Heart right ventricle (tissue), 16 donors: ENCODE results near the gene TMX3. TPM values are rescaled to one million over a fixed set of nuclear protein-coding genes. Genes with fewer than 3 reads are reported as not detected.

Source experiments
- ATAC-seq, 8 donors: fragments of 200-7000 bp; cut with Tn5 transposase; one replicate each; pipeline ENCODE4 v1.9.1; 2020; ENCODE audit warnings: mild to moderate bottlenecking in 8 of 8, moderate library complexity in 8 of 8, moderate number of reproducible peaks in 1 of 8
- DNase-seq, 2 donors: peaks; one replicate each; pipeline ENCODE4 v3.0.0-alpha.2; 2020
- H3K27ac ChIP-seq, 10 donors: fragments of 200-600 bp; sonication (generic) in 2 of 10; one replicate each; pipeline versions ENCODE4 v1.5.0 to v1.8.0; 2020 to 2022; ENCODE audit warnings: mild to moderate bottlenecking in 3 of 10
- H3K27me3 ChIP-seq, 7 donors: fragments of 200-600 bp; one replicate each; pipeline ENCODE4 v1.8.0; 2021 to 2022; ENCODE audit warnings: mild to moderate bottlenecking in 2 of 7
- H3K36me3 ChIP-seq, 9 donors: fragments of 200-600 bp; sonication (generic) in 1 of 9; one replicate each; pipeline versions ENCODE4 v1.5.0 to v1.8.0; 2020 to 2022; ENCODE audit warnings: mild to moderate bottlenecking in 2 of 9
- H3K4me1 ChIP-seq, 9 donors: fragments of 200-600 bp; sonication (generic) in 1 of 9; one replicate each; pipeline versions ENCODE4 v1.5.0 to v1.8.0; 2020 to 2022; ENCODE audit warnings: mild to moderate bottlenecking in 4 of 9
- H3K4me3 ChIP-seq, 10 donors: fragments of 200-600 bp; sonication (generic) in 2 of 10; one replicate each; pipeline versions ENCODE4 v1.5.0 to v1.8.0; 2020 to 2022; ENCODE audit warnings: mild to moderate bottlenecking in 7 of 10, moderate library complexity in 2 of 10
- H3K9me3 ChIP-seq, 11 donors: fragments of 200-600 bp in 10 of 11; sonication (generic) in 2 of 11; one replicate each; pipeline versions ENCODE4 v1.5.0 to v1.8.0; 2013 to 2022; ENCODE audit warnings: mild to moderate bottlenecking in 2 of 11, control low read depth in 1 of 11, moderate library complexity in 1 of 11
- WGBS, 2 donors: extraction: QIAGEN DNeasy Blood & Tissue Kit; methylation state at CpG; one replicate each; pipeline ENCODE4 v1.1.7; 2013; ENCODE audit warnings: inconsistent platforms in 1 of 2; 5-methylcytosine and 5-hydroxymethylcytosine counted together
- intact Hi-C, 10 donors: fragments of 100-400 bp; cut with DNase I; formaldehyde crosslinking; loops; one replicate each; pipeline versions ENCODE4 v1.11.1 to v1.14.2; 2022
- polyA plus RNA-seq, 2 donors: library from polyadenylated mRNA; stranded (reverse); fragments of 200-250 nt; gene quantifications; one replicate each; pipeline ENCODE4 v1.2.3, GENCODE V29; 2013
- total RNA-seq, 10 donors: library from RNA; stranded (reverse); fragmentation: NEBNext Ultra II Directional in 3 of 10; extraction: Animal tissue kit (Norgen Biotek cat#: 25700) in 3 of 10; gene quantifications; one replicate each; pipeline versions ENCODE4 v1.2.1 to v1.2.4, GENCODE V29; 2021 to 2023
- TF ChIP-seq, protein P1 (sequence below), 9 donors: fragments of 200-600 bp; sonication (generic) in 2 of 9; IDR thresholded peaks; one replicate each; pipeline versions ENCODE4 v1.5.0 to v1.8.0; 2021 to 2022; ENCODE audit warnings: antibody characterized with exemption in 9 of 9, mild to moderate bottlenecking in 5 of 9, moderate library complexity in 1 of 9
- donor health status: Arrhythmogenic right ventricular cardiomyopathy.
- donor health status: ischemic (EF 13 %, LVEDD 7.1; RV severe dilation, severe dysfunction).
- donor health status: healthy with polysubstance abuse.
- donor health status: DM: no; HTN: yes; CAD: no.
- donor health status: DM: no; HTN: no; CAD: no.
- donor health status: ischemic (EF 25% LVEDD 6.9; RV normal size, moderate dysfunction).
- donor health status: ischemic (EF 25% LVEDD 5.7; RV mildly dilated, moderate dysfunction).
- donor health status: healthy.
- donor health status: DM: yes; HTN: yes; CAD: no.
- donor health status: Ischemic cardiomyopathy.
- donor health status: ischemic (EF 35%, LVEDD 5.7; RV mildly dilated, moderate dysfunction).
- donor health status: nonischemic (EF 11% LVEDD 7.7; RV severe dilation, severe dysfunction).
- donor health status: DM: yes; HTN: yes; CAD: no.
- donor health status: PGD.
- donor health status: ischemic (EF 29% LVEDD 5.4; RV normal size, mild dysfunction).
- donor health status: nonischemic (EF 23%, LVEDD 6.1; RV moderate dilation, normal function).

Gene TMX3
- total and polyA plus RNA-seq, 12 donors, result 13.3 to 38.8 (median 29.8) TPM

DNA sequence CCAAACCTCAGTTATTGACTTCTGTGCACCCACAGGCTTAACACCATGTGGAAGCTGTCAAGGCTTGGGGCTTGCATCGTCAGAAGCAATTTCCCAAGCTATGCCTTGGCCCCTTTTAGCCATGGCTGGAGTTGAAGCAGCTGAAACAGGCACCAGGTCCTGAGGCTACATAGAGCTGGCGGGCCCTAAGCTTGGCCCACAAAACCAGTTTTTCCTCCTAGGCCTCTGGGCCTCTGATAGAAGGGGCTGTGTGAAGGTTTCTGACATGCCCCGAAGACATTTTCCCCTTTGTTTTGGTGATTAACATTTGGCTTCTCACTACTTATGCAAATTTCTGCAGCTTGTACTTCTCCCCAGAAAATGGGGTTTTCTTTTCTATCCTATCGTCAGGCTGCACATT, 9.1 kb upstream of the TMX3 start:
- Histone ChIP-seq H3K9me3 (no peaks in the 10 kb centered on the region), H3K27ac (no peak overlapping the region), H3K4me3 (no peak overlapping the region), H3K27me3 (no peaks in the 10 kb centered on the region), H3K36me3 (peaks cover 0 to 9% (median 0%) of the 10 kb centered on the region in 9 donors), H3K4me1 (peaks cover 0 to 33% (median 0%) of the 10 kb centered on the region in 9 donors)
- DNase-seq (no peak), ATAC-seq (no peak)
- intact Hi-C loops, result no loop called here
- TF ChIP-seq, protein P1, sequence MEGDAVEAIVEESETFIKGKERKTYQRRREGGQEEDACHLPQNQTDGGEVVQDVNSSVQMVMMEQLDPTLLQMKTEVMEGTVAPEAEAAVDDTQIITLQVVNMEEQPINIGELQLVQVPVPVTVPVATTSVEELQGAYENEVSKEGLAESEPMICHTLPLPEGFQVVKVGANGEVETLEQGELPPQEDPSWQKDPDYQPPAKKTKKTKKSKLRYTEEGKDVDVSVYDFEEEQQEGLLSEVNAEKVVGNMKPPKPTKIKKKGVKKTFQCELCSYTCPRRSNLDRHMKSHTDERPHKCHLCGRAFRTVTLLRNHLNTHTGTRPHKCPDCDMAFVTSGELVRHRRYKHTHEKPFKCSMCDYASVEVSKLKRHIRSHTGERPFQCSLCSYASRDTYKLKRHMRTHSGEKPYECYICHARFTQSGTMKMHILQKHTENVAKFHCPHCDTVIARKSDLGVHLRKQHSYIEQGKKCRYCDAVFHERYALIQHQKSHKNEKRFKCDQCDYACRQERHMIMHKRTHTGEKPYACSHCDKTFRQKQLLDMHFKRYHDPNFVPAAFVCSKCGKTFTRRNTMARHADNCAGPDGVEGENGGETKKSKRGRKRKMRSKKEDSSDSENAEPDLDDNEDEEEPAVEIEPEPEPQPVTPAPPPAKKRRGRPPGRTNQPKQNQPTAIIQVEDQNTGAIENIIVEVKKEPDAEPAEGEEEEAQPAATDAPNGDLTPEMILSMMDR (IDR thresholded peaks at IDR 0.05), result no peak
- 90 to 91% methylated on average over 4 of the region's 4 CpGs for WGBS, 2 donors

DNA sequence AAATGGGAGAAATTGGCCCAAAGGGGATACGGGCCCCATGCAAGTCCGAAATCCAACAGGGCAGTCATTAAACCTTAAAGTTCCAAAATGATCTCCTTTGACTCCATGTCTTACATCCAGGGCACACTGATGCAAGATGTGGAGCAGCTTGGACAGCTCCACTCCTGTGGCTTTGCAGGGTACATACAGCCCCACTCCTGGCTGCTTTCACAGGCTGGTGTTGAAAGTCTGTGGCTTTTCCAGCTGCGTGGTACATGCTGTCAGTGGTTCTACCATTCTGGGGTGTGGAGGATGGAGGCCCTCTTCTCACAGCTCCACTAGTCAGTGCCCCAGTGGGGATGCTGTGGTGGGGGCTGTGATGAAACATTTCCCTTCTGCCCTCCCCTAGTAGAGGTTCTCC, 8.6 kb upstream of the TMX3 start:
- Histone ChIP-seq H3K4me1 (peaks cover 0 to 33% (median 0%) of the 10 kb centered on the region in 9 donors), H3K27me3 (no peaks in the 10 kb centered on the region), H3K9me3 (no peaks in the 10 kb centered on the region), H3K4me3 (no peak overlapping the region), H3K27ac (peak overlapping the region in 2 of 10 donors; percentile 81), H3K36me3 (peaks cover 0 to 10% (median 0%) of the 10 kb centered on the region in 9 donors)
- 97 to 98% methylated on average over 3 of the region's 3 CpGs for WGBS, 2 donors
- TF ChIP-seq, protein P1 (IDR thresholded peaks at IDR 0.05), result no peak
- ATAC-seq, result no peak
- DNase-seq, result no peak
- intact Hi-C loops, result no loop called here

DNA sequence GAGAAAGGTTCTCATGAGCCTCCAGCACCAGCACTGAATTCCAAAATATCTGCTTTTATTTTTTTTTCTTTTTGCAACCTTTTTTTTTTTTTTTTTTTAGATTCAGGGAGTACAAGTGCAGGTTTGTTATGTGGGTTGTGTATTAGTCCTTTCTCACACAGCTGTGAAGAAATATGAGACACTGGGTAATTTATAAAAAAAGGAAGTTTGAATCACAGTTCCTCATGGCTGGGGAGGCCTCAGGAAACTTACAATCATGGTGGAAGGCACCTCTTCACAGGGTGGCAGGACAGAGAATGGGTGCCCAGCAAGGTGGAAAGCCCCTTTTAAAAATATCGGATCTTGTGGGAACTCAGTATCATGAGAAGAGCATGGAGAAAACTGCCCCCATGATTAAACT, 7.9 kb upstream of the TMX3 start:
- Histone ChIP-seq H3K4me1 (peaks cover 0 to 26% (median 0%) of the 10 kb centered on the region in 9 donors), H3K4me3 (no peak overlapping the region), H3K36me3 (peaks cover 0 to 16% (median 0%) of the 10 kb centered on the region in 9 donors), H3K27ac (peak overlapping the region in 8 of 10 donors; percentile 47 to 84 (median 75)), H3K27me3 (no peaks in the 10 kb centered on the region), H3K9me3 (no peaks in the 10 kb centered on the region)
- intact Hi-C loops, result no loop called here
- ATAC-seq, result peak in 1 of 8 donors; percentile 63
- TF ChIP-seq, protein P1 (IDR thresholded peaks at IDR 0.05), result no peak
- WGBS, 2 donors, result 93 to 96% methylated on average over 1 of the region's 1 CpG
- DNase-seq, result no peak

DNA sequence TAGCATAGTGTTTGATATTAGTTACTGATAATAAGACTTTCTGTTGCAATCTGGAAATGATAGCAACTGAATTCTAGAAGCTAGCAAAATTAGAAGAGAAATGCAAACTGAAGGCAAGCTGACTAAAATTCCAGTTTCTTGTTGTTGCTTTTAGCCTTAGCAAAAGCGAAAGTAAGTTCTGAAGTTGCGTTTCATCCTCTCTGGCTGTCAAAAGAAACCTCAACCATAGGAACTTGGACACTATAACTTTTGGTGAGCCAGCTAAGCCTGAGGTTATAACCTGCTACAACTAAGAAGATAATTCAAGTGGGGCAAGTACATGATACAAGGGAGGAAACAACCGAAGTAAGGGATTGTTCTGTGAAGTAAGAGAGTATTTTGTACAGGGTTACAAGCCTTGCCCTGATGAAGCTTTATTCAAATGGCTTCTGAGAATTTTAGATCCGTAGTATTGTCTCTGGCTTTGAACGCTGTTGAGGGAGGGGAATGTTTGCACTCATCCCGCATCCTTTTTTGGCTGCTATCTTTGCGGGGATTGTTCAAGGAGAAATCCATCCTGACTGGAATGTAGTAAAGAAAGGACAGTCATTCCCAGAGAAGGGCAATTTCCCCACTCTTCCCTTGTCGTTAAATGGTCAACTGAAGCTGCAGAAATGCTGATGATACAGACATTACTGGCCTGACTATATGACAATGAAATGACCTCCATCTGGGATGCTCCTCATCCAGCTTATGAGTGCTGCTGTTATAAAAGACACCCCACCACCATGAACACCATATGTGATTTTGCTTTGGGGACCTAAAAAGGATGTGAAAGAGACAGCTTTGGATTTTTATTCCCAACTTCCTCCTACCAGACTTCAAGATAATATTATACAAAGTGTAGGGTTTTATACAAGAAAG, 7.0 kb upstream of the TMX3 start:
- intact Hi-C loops, result no loop called here
- TF ChIP-seq, protein P1 (IDR thresholded peaks at IDR 0.05), result no peak
- H3K4me1 ChIP-seq, result peaks cover 0 to 24% (median 0%) of the 10 kb centered on the region in 9 donors
- DNase-seq, result no peak
- H3K36me3 ChIP-seq, result peaks cover 0 to 23% (median 0%) of the 10 kb centered on the region in 9 donors
- peak overlapping the region in 9 of 10 donors; percentile 6 to 46 (median 41) for H3K4me3 ChIP-seq
- H3K27ac ChIP-seq, result peak overlapping the region; percentile 43 to 84 (median 69)
- ATAC-seq, result peak in 6 of 8 donors; percentile 29 to 48 (median 44)
- no peaks in the 10 kb centered on the region for H3K9me3 ChIP-seq
- no peaks in the 10 kb centered on the region for H3K27me3 ChIP-seq
- 49 to 72% methylated on average over 8 of the region's 8 CpGs for WGBS, 2 donors
